GM19463 (cell line): ENCODE measurements around the gene VDAC2.

ENCODE experiments used
- ATAC-seq: cut with Tn5 transposase; IDR thresholded peaks from one replicate; pipeline ENCODE4 v1.9.1; 2021; ENCODE audit warnings: mild to moderate bottlenecking, moderate library complexity; ENCODE audit not compliant: unreplicated experiment

Gene VDAC2

DNA sequence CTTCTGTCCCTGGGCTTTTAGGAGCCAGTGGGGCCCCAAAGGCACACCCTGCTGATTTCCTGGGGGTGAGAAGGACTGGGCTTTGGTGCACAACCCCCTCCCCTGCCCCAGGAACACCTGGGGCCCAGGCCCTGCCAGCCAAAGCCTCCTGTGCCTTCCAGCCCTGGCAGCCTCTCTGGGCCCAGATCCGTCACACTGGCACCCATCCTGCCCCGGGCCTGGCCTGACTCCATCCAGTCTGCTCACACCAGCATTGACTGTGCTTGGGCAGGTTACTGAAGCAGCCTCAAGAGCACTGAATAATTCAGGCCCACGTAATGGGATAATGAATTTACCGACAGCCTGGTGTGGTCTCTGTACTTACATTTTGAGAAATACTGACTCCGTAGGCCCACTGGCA, 37.2 kb downstream of the VDAC2 start:
- ATAC-seq = no peak

DNA sequence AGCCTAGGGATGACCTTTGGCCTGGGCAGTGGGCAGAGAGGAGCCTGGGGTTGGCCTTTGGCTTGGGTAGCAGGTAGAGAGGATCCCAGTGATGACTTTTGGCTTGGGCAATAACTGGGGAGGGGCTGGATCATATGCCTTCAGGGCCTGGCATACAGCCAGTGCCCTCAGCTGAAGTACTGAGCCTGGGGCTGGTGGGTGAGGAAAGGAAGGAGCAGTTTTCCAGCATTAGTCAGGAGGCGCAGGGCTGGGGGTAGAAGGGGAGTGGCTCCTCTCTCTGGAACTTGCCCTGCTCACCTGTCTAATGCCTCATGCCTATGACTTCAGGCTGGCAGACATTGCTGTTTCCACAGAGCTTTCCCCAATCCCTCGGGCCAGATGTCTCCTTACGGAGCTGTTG, 40.3 kb downstream of the VDAC2 start:
- no peak for ATAC-seq

DNA sequence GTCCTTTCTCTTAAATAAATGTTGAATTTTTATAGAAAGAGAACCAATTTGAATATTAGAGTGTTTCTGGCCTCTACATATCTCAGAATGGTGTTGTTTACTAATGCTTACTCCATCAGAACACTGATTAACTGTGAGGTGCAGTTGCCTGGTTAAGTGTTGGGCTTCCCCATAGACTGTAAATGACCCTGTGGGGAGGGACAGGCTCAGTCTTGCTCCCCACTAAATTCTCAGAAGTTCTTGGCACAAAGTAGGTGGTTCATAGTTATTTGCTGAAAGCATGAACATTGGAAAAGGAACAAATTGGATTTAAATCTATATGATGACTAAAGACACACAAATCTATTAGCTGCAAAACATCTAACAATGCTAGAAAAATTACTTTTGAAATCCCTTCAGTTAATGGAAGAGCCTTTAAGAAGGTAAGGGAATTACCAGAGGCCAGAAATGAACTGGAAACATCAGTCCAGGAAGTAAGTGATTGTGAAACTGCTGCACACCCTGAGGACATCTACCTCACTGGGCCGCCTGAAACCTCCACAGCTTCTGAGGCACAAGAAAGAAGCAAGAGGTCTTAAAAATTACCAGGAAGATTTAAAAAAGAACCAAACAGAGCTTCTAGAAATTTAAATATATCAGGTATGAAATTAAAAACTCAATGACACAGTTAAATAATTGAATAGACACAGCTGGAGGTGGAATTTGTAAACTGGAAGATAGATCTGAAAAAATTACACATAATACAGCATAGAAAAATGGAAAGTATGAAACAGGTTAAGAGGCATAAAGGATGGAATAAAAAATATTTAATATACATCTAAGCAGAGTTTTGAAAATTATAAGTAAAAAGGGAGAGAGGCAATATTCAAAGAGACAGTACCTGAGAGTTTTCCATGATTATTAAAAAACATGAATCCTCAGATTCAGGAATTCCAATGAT, 43.0 kb downstream of the VDAC2 start:
- no peak for ATAC-seq

DNA sequence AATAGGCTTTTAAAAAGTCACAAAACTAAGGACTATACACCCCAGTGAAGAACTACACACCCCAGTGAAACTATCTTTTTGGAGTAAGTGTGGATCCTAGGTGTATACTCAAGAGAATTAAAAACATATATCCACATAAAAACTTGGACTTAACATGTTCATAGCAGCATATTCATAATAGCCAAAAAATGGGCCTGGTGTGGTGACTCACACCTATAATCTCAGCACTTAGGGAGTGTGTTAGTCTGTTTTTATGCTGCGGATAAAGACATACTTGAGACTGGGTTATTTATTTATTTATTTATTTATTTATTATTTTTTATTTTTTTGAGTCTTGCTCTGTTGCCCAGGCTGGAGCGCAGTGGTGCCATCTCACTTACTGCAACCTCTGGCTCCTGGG, 44.1 kb downstream of the VDAC2 start:
- no peak for ATAC-seq

DNA sequence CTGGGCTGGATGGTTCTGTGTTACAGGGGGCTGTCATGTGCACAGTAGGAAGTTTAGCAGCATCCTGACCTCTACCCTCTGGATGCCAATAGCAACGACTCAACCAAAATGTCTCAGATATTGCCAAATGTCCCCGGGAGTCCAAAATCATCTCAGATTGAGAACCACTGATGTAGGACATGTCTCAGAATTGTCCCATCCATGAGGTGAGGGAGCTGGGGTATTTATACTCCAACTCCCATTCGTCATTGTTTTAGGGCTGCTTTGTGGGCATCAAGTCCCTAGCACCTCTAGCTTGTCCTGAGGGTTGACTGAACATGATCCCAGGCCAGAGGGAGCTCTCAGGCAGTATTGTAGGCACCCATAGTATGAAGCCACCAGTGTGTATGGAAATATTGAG, 50.4 kb downstream of the VDAC2 start:
- no peak for ATAC-seq

DNA sequence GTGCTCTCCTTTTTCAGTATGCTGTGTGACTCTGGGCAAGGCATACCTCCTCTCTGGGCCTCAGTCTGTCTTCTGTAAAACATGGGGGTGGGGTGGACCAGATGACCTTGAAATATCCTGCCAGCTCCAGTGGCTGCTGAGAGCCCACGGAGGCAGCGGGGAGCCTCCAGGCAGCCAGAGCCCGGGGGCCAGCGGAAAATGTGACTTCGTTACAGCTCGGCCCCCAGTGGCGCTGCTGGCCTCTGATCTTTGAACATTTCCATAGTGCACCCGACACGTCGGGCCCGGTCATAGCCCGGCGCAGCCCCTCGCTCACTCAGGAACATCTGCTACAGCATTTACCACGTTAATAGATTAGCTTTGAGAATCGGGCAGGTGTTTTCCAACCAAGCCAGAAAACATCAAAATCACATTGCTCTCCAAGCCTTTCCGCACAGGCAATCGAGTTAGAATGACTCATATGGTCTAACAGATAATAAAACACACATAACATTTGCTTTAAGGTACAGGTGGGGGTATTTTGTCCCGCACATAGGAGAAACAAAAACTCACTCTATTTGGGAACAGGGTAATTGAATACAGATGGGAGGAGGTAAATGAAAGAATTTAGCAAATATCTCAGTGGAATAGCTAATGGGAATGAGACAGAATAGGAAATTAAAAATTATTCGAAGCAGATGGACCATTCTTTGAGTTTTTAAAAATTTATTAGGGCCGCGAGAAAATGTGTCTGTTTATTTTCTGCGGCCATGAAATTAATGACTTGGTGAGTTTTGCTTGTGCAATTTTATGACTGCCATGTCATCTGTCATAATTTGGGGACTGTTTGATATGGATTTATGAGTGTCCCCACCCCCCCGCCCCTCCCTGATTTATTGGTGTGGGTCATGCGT, 51.5 kb downstream of the VDAC2 start:
- no peak for ATAC-seq

DNA sequence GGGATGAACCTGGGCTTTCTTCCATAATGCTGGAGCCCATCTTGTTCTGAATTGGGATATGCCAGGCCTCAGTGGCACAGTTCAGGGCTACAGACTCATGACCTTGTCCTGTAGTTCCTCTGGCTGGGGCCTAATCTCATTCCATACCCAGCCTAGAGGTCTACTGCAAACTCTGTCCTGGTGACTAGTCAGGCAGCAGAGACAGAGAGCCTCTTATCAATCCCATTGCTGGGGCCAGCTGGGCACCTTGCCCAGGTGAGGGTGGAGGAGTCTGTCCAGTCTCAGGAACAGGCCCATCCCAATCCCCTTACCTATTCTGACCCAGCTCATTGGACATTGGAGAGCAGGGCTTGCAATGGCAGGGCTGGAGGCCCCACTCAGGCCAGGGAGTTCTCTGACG, 53.2 kb downstream of the VDAC2 start:
- ATAC-seq = no peak

DNA sequence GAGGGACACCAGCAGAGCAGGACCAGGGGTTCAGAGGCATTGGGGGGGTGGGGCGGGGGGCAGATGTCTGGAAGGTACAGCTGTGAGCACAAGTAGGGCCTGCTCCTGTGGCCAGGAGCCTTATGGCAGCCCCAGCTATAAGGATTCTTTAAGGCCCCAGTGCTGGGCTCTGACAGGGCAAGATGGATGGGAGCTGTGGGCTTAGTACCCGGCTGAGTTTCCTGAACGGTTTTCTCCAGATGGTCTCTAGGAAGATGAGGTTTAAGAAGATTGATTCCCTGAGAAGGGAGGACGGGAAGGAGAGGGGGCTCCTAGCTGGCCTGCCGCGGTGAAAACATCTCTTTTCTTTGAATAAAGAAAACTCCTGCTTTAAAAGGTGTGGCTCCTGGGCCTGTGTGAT, 55.3 kb downstream of the VDAC2 start:
- ATAC-seq = no peak

DNA sequence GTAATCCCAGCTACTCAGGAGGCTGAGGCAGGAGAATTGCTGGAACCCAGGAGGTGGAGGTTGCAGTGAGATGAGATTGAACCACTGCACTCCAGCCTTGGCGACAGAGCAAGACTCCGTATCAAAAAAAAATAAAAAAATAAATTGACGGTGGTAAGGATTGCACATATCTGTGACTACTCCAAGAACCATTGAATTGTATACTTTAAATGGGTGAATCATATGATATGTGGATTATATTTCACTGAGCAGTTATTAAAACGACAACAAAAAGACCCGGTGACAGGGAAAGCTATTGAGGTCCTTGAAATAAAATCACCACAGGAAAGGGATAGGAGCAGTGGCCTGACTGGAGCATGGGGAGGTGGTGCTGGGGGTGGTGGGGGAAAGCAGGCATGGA, 56.3 kb downstream of the VDAC2 start:
- ATAC-seq = no peak

DNA sequence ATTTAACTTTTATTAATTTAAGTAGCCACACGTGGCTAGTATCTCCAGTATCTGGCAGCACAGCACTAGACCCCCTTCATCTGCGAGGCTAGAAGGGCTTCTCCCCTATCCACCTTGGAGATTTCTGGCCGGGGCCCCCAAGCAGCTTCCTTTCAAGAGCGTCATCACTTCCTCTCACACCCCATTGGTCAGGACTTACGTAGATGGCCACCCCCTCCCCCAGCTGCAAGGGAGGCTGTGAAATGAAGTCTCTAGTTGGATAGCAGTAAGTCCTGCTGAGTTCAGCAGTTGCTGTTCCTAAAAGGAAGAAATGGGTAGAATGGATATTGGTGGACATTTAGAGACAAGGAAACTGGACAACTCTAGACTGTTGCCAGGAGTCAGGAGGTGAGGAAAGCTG, 59.0 kb downstream of the VDAC2 start:
- no peak for ATAC-seq

DNA sequence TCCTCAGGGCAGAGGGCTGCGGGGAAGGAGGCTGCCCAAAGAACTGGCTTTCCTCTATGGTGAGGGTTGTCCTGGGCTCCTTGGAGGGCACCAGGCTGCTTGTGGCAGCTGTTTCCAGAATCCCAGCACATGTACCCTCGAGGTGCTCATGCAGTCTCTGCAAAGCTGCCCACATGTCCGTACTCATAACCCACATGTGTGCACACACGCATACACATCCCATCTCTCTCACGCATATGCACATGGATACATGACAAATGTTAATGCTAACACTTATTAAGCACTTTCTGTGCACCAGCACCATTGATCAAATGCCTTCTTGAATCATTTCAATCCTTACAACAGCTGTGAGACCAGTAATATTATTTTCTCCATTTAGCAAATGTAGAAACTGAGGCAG, 61.5 kb downstream of the VDAC2 start:
- no peak for ATAC-seq

DNA sequence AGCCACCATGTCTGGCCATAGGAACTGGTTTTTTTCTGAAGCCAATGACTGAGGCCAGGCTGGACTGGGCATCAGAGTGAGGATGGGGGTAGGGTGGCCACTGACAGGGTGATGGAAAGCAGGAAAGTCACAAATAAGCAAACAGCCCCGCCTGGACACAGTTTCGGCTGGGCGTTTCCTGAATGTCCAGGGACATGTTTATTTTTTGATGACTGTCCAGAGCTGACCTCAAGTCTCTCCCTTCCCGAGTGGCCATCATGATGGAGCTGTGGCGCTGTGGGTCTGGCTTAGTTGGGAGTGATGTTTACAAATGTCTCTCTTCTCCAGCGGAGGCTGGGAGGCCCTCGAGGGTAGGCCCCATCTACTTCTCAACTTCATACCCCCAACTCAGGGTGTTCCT, 62.3 kb downstream of the VDAC2 start:
- ATAC-seq = no peak

DNA sequence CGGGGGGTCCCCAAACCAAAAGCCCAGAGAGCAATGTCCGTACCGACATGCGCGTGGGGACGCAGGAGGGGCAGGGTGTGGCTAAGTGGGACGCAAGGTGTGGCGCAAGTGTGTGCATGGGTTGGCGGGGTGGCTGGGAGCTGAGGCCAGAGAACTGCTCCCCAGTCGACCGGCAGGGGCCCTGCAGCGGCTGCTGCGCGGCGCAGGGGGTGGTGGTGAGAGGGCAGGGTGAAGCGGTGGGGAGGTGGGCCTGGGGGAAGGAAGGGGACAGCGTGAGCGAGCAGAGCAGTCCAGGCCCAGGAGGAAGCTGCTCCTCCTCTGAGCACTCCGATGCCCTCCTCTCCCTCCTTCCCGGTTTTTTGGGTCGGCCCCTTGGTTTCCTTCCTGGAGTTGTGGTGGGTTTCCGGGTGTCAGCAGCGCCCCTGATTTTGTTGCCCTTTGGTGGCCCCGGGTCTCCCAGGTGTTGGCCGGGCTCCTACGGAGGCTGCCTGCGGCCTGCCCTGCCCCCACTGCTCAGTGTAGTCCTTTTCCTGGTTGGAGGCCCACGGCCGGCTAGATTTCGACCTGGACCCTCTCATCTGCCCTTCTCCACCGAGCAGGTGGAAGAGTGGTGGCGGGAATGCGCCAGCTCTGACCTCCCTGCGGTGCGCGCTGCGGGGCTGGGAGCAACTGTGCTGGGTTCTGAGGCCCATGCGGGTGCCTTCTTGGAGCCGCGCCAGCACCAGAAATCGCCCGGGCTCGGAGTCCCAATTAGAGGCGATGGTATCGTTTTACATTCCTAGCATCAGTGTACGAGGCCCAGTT, 65.7 kb downstream of the VDAC2 start:
- ATAC-seq = no peak

DNA sequence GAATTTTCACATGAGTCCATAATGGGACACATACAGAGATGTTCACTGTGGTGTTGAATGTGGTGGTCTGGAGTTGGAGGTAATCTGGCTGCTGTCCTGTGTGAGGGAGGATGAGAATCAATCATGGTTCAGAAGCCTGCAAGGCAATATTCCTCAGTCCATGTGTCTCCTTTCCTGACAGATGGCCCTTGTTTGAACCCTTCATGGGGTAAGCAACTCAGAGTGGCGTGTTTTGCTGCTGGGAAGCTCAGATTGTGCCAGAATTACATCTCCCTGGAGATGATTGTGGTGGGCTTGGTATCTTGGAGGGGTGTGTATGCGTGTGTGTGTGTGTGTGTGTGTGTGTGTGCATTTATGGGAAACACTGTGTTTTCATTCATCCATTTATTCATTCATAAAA, 69.6 kb downstream of the VDAC2 start:
- no peak for ATAC-seq
